SK-N-MC (cell line): ENCODE measurements around the gene POU6F2.

Source experiments
- EZH2 ChIP-seq: fragments of 200-600 bp; sonication (generic); IDR thresholded peaks from one replicate; pipeline ENCODE4 v1.6.1; 2017; ENCODE audit warnings: antibody characterized with exemption
- FOXP2 ChIP-seq: optimal IDR thresholded peaks from 2 replicates; pipeline ENCODE3; 2011; ENCODE audit warnings: mild to moderate bottlenecking, moderate library complexity; ENCODE audit not compliant: insufficient read depth; ENCODE audit errors: extremely low read length, control extremely low read depth
- POLR2AphosphoS5 ChIP-seq: IDR thresholded peaks from 2 replicates; pipeline ENCODE4 v1.6.1; 2012; ENCODE audit warnings: mild to moderate bottlenecking, low read depth, low read length, borderline replicate concordance

GRCh38 chr7:39372383-39372782 is 394.7 kb downstream of the POU6F2 start:
- TF ChIP-seq POLR2AphosphoS5, result no peak
- TF ChIP-seq EZH2, result no peak
- TF ChIP-seq FOXP2, result no peak
